ENCODE measurements around the gene SLC10A7. TPM values are rescaled to one million over a fixed set of nuclear protein-coding genes. Genes with fewer than 3 reads are reported as not detected.
"Not testable (repeated sequence)": the region's sequence is repeated elsewhere in the genome, so short reads cannot be mapped to it uniquely, and the experiment has no call there.

Gene SLC10A7
- total RNA-seq, 1 donor = 20.3 TPM

- DNase-seq (ENCODE audit: low read depth) = no peak
- H3K4me3 ChIP-seq (ENCODE audit: low read depth, low read length) = no peak overlapping the region
- TF ChIP-seq, protein P1, sequence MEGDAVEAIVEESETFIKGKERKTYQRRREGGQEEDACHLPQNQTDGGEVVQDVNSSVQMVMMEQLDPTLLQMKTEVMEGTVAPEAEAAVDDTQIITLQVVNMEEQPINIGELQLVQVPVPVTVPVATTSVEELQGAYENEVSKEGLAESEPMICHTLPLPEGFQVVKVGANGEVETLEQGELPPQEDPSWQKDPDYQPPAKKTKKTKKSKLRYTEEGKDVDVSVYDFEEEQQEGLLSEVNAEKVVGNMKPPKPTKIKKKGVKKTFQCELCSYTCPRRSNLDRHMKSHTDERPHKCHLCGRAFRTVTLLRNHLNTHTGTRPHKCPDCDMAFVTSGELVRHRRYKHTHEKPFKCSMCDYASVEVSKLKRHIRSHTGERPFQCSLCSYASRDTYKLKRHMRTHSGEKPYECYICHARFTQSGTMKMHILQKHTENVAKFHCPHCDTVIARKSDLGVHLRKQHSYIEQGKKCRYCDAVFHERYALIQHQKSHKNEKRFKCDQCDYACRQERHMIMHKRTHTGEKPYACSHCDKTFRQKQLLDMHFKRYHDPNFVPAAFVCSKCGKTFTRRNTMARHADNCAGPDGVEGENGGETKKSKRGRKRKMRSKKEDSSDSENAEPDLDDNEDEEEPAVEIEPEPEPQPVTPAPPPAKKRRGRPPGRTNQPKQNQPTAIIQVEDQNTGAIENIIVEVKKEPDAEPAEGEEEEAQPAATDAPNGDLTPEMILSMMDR (IDR thresholded peaks at IDR 0.05; ENCODE audit: insufficient read depth, low read depth, low read length) = no peak
Measured at GRCh38 chr4:146367347-146367746, 154.4 kb downstream of the SLC10A7 start.

DNA sequence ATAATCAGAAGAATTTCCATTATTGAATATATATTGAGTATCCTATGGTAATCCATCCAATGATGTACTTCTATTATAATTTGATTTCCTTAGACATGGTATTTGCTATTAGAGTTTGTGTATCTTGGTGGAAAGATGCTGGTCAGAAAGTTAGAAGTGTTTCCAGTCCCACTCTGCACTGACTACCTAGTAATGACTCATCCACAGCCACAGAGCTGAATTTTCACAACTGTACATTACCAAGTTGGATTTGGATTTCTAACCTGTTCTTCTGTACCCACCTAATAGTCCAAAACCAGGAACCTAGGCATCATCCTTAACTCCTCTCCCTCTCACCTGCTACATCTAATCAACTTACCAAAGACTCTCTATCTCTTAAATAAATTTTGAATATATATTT, 162.0 kb downstream of the SLC10A7 start:
- DNase-seq (ENCODE audit: low read depth) = no peak
- TF ChIP-seq, protein P1 (IDR thresholded peaks at IDR 0.05; ENCODE audit: insufficient read depth, low read depth, low read length) = no peak
- H3K4me3 ChIP-seq (ENCODE audit: low read depth, low read length) = no peak overlapping the region

DNA sequence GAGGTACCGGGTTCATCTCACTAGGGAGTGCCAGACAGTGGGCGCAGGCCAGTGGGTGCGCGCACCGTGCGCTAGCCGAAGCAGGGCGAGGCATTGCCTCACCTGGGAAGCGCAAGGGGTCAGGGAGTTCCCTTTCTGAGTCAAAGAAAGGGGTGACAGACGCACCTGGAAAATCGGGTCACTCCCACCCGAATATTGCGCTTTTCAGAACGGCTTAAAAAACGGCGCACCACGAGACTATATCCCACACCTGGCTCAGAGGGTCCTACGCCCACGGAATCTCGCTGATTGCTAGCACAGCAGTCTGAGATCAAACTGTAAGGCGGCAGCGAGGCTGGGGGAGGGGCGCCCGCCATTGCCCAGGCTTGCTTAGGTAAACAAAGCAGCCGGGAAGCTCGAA, 171.6 kb downstream of the SLC10A7 start:
- not testable (repeated sequence) for DNase-seq (ENCODE audit: low read depth)
- H3K4me3 ChIP-seq (ENCODE audit: low read depth, low read length) = peak overlapping the region; percentile 50

DNA sequence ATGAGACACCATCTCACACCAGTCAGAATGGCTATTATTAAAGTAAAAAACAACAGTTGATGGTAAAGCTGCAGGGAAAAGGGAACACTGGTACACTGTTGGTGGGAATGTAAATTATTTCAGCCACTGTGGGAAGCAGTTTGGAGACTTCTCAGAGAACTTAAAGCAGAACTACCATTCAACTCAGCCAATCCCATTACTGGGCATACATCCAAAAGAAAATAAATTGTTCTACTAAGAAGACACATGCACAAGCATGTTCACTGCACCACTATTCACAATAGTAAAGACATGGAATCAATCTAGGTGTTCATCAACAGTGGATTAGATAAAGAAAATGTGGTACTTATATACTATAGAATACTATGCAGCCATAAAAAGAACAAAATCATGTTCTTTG, 172.4 kb downstream of the SLC10A7 start:
- TF ChIP-seq, protein P1 (IDR thresholded peaks at IDR 0.05; ENCODE audit: insufficient read depth, low read depth, low read length) = no peak
- no peak for DNase-seq (ENCODE audit: low read depth)
- no peak overlapping the region for H3K4me3 ChIP-seq (ENCODE audit: low read depth, low read length)

- DNase-seq (ENCODE audit: low read depth) = no peak
- TF ChIP-seq, protein P1 (IDR thresholded peaks at IDR 0.05; ENCODE audit: insufficient read depth, low read depth, low read length) = no peak
- H3K4me3 ChIP-seq (ENCODE audit: low read depth, low read length) = no peak overlapping the region
Measured at GRCh38 chr4:146347822-146348221, 173.9 kb downstream of the SLC10A7 start.

DNA sequence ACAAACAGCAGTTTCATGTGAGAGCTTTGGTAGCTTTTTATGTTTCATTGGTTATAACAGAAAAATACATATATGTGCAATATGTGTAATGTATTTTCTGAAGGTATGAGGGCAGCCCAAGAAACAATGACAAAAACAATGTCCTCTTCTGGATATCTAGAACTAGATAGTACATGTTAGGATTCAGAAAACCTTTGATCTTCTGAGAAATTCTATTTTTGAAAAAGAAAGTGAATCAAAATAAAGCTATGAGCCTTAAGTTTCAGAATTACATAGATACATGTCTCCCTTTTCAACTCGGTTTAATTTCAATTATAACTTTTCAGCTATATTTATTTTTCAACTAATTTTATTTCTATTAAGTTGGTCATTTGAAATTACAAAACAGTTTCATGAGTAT, 175.5 kb downstream of the SLC10A7 start:
- no peak for DNase-seq (ENCODE audit: low read depth)
- no peak overlapping the region for H3K4me3 ChIP-seq (ENCODE audit: low read depth, low read length)
- TF ChIP-seq, protein P1 (IDR thresholded peaks at IDR 0.05; ENCODE audit: insufficient read depth, low read depth, low read length) = no peak

DNA sequence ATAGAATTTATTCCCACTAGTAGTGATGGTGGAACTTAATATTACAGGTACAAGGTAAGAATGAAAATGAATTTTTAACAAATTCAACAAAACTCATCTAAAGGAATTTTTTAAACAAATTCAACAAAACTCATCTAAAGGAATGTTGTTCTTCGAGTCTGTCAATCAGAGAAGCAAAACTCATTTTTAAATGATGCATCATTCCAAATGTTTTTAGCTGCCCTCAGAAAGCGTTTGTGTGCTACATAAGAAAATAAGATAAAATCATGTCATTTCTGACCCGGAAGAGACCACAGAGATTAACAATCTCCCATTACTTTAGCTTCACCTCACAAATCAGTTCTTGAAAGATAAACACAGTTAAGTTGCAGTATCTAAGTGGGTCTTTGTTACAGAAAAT, 178.0 kb downstream of the SLC10A7 start:
- TF ChIP-seq, protein P1 (IDR thresholded peaks at IDR 0.05; ENCODE audit: insufficient read depth, low read depth, low read length) = no peak
- no peak for DNase-seq (ENCODE audit: low read depth)
- H3K4me3 ChIP-seq (ENCODE audit: low read depth, low read length) = no peak overlapping the region
